Subcutaneous abdominal adipose tissue (tissue), 5 donors: Measurements from ENCODE around the gene MYLK.

ENCODE experiments used
- H3K27ac ChIP-seq: one replicate; pipeline ENCODE4 v1.7.0; 2013; ENCODE audit warnings: low read depth, mild to moderate bottlenecking, inconsistent platforms, low read length, moderate library complexity
- H3K27me3 ChIP-seq, 5 donors: one replicate each; pipeline ENCODE4 v1.7.0; 2013; ENCODE audit warnings: low read length in 5 of 5, inconsistent platforms in 1 of 5; ENCODE audit not compliant: control insufficient read depth in 5 of 5, insufficient read depth in 4 of 5
- H3K36me3 ChIP-seq, 5 donors: one replicate each; pipeline ENCODE4 v1.7.0; 2013; ENCODE audit warnings: low read length in 5 of 5; ENCODE audit not compliant: control insufficient read depth in 5 of 5, insufficient read depth in 5 of 5
- H3K4me1 ChIP-seq, 5 donors: one replicate each; pipeline ENCODE4 v1.7.0; 2013; ENCODE audit warnings: low read length in 5 of 5, mild to moderate bottlenecking in 3 of 5, moderate library complexity in 1 of 5; ENCODE audit not compliant: control insufficient read depth in 5 of 5, insufficient read depth in 5 of 5
- H3K4me3 ChIP-seq, 5 donors: one replicate each; pipeline ENCODE4 v1.7.0; 2013; ENCODE audit warnings: low read length in 5 of 5, low read depth in 1 of 5
- H3K9ac ChIP-seq, 5 donors: one replicate each; pipeline ENCODE4 v1.7.0; 2013; ENCODE audit warnings: low read length in 5 of 5, mild to moderate bottlenecking in 4 of 5, moderate library complexity in 3 of 5
- H3K9me3 ChIP-seq, 5 donors: one replicate each; pipeline ENCODE4 v1.7.0; 2013; ENCODE audit warnings: low read length in 5 of 5; ENCODE audit not compliant: control insufficient read depth in 5 of 5
- donor health status: healthy.
- donor health status: healthy.
- donor health status: healthy.
- donor health status: healthy.
- donor health status: healthy.

MYLK gene

GRCh38 chr3:123774474-123774873 lies 109.7 kb downstream of the MYLK start:
- H3K4me3 ChIP-seq, result no peak overlapping the region
- H3K4me1 ChIP-seq, result peaks cover 0 to 24% (median 21%) of the 10 kb centered on the region in 5 donors
- H3K27ac ChIP-seq, result peak overlapping the region; percentile 53
- peak overlapping the region in 2 of 5 donors; percentile 7 to 47 for H3K9ac ChIP-seq
- no peaks in the 10 kb centered on the region for H3K36me3 ChIP-seq
- no peaks in the 10 kb centered on the region for H3K9me3 ChIP-seq
- no peaks in the 10 kb centered on the region for H3K27me3 ChIP-seq

GRCh38 chr3:123773681-123774431 lies 110.3 kb downstream of the MYLK start:
- Histone ChIP-seq H3K9ac (no peak overlapping the region), H3K4me3 (no peak overlapping the region), H3K4me1 (peaks cover 0 to 20% (median 15%) of the 10 kb centered on the region in 5 donors), H3K27me3 (no peaks in the 10 kb centered on the region), H3K36me3 (no peaks in the 10 kb centered on the region), H3K27ac (peak overlapping the region; percentile 53), H3K9me3 (no peaks in the 10 kb centered on the region)

- no peak overlapping the region for H3K4me3 ChIP-seq
- H3K27ac ChIP-seq, result no peak overlapping the region
- H3K36me3 ChIP-seq, result no peaks in the 10 kb centered on the region
- no peaks in the 10 kb centered on the region for H3K9me3 ChIP-seq
- no peak overlapping the region for H3K9ac ChIP-seq
- peaks cover 0 to 48% (median 38%) of the 10 kb centered on the region in 5 donors for H3K4me1 ChIP-seq
- no peaks in the 10 kb centered on the region for H3K27me3 ChIP-seq
Measured at GRCh38 chr3:123769356-123769743, 114.8 kb downstream of the MYLK start.

- no peak overlapping the region for H3K4me3 ChIP-seq
- H3K36me3 ChIP-seq, result no peaks in the 10 kb centered on the region
- no peaks in the 10 kb centered on the region for H3K27me3 ChIP-seq
- peaks cover 0 to 42% (median 32%) of the 10 kb centered on the region in 5 donors for H3K4me1 ChIP-seq
- H3K9me3 ChIP-seq, result no peaks in the 10 kb centered on the region
- peak overlapping the region; percentile 25 for H3K27ac ChIP-seq
- peak overlapping the region in 1 of 5 donors; percentile 6 for H3K9ac ChIP-seq
Measured at GRCh38 chr3:123768480-123769355, 115.4 kb downstream of the MYLK start.

GRCh38 chr3:123767564-123768292 lies 116.4 kb downstream of the MYLK start:
- peaks cover 0 to 37% (median 29%) of the 10 kb centered on the region in 5 donors for H3K4me1 ChIP-seq
- H3K9me3 ChIP-seq, result no peaks in the 10 kb centered on the region
- H3K27ac ChIP-seq, result peak overlapping the region; percentile 25
- peak overlapping the region in 1 of 5 donors; percentile 13 for H3K9ac ChIP-seq
- no peak overlapping the region for H3K4me3 ChIP-seq
- H3K27me3 ChIP-seq, result no peaks in the 10 kb centered on the region
- H3K36me3 ChIP-seq, result no peaks in the 10 kb centered on the region

GRCh38 chr3:123767009-123767372 lies 117.1 kb downstream of the MYLK start:
- Histone ChIP-seq H3K27ac (peak overlapping the region; percentile 19), H3K4me1 (peaks cover 0 to 37% (median 29%) of the 10 kb centered on the region in 5 donors), H3K4me3 (no peak overlapping the region), H3K36me3 (no peaks in the 10 kb centered on the region), H3K9me3 (no peaks in the 10 kb centered on the region), H3K9ac (no peak overlapping the region), H3K27me3 (no peaks in the 10 kb centered on the region)

- H3K4me3 ChIP-seq, result peak overlapping the region in 1 of 5 donors; percentile 13
- H3K27me3 ChIP-seq, result no peaks in the 10 kb centered on the region
- H3K36me3 ChIP-seq, result no peaks in the 10 kb centered on the region
- H3K27ac ChIP-seq, result peak overlapping the region; percentile 19
- no peaks in the 10 kb centered on the region for H3K9me3 ChIP-seq
- H3K9ac ChIP-seq, result no peak overlapping the region
- peaks cover 0 to 37% (median 29%) of the 10 kb centered on the region in 5 donors for H3K4me1 ChIP-seq
Measured at GRCh38 chr3:123766193-123767008, 117.7 kb downstream of the MYLK start.

GRCh38 chr3:123765475-123766128 lies 118.5 kb downstream of the MYLK start:
- no peaks in the 10 kb centered on the region for H3K36me3 ChIP-seq
- no peak overlapping the region for H3K9ac ChIP-seq
- no peaks in the 10 kb centered on the region for H3K9me3 ChIP-seq
- H3K27me3 ChIP-seq, result no peaks in the 10 kb centered on the region
- peak overlapping the region; percentile 19 for H3K27ac ChIP-seq
- H3K4me1 ChIP-seq, result peaks cover 0 to 37% (median 29%) of the 10 kb centered on the region in 5 donors
- H3K4me3 ChIP-seq, result no peak overlapping the region

- Histone ChIP-seq H3K9me3 (no peaks in the 10 kb centered on the region), H3K4me1 (peaks cover 0 to 37% (median 29%) of the 10 kb centered on the region in 5 donors), H3K4me3 (no peak overlapping the region), H3K9ac (no peak overlapping the region), H3K27ac (no peak overlapping the region), H3K27me3 (no peaks in the 10 kb centered on the region), H3K36me3 (no peaks in the 10 kb centered on the region)
Measured at GRCh38 chr3:123764647-123765046, 119.5 kb downstream of the MYLK start.
